ENCODE measurements around the gene DMPK. TPM values are rescaled to one million over a fixed set of nuclear protein-coding genes. Genes with fewer than 3 reads are reported as not detected.

The DMPK gene
- total RNA-seq, 1 donor from 2014 or later: 107 TPM

DNA sequence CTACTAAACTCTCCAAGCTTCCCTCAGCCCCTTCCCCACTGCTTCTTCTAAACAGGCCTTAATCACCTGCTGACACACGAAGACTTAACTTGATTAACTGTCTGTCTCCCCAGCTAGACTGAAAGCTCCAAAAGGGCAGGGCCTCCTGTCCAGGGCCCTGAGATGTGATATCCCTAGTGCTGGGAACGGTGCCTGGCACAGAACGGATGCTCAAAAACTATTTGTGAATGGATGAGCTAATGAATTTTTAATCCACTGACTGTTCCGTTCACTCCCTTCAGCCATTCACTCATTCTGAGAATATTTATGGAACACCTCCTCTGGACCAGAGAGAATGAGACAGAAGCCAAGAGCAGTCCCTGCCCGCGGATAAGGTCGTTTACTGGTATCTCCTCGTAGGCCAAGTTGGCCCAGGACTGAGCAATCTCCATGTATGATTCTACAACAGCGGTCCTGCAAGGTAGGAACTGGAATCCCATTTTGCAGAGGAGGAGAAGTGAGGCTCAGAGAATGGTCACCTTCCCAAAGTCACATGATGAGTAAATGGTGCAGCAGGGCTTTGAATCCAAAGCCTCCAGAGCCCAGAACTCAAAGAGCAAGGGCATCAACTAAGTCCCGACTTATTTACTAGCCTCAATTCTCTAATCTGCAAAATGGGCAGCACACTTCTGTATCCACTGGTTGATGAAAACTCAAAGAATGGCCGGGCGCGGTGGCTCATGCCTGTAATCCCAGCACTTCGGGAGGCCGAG is 6.9 kb upstream of the DMPK start:
- Mint-ChIP-seq H3K9me3 (ENCODE audit: unreplicated experiment) (peaks cover 11% of the 10 kb centered on the region), H3K4me1 (ENCODE audit: low read depth, unreplicated experiment) (peaks cover 12% of the 10 kb centered on the region), H3K27me3 (ENCODE audit: unreplicated experiment) (peaks cover 7% of the 10 kb centered on the region), H3K36me3 (ENCODE audit: unreplicated experiment) (no peaks in the 10 kb centered on the region), H3K27ac (ENCODE audit: unreplicated experiment) (no peak overlapping the region), H3K4me3 (ENCODE audit: unreplicated experiment) (no peak overlapping the region)
- TF ChIP-seq, protein P1, sequence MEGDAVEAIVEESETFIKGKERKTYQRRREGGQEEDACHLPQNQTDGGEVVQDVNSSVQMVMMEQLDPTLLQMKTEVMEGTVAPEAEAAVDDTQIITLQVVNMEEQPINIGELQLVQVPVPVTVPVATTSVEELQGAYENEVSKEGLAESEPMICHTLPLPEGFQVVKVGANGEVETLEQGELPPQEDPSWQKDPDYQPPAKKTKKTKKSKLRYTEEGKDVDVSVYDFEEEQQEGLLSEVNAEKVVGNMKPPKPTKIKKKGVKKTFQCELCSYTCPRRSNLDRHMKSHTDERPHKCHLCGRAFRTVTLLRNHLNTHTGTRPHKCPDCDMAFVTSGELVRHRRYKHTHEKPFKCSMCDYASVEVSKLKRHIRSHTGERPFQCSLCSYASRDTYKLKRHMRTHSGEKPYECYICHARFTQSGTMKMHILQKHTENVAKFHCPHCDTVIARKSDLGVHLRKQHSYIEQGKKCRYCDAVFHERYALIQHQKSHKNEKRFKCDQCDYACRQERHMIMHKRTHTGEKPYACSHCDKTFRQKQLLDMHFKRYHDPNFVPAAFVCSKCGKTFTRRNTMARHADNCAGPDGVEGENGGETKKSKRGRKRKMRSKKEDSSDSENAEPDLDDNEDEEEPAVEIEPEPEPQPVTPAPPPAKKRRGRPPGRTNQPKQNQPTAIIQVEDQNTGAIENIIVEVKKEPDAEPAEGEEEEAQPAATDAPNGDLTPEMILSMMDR (IDR thresholded peaks at IDR 0.05; ENCODE audit: partially characterized antibody, unreplicated experiment): no peak
- DNase-seq: no peak

DNA sequence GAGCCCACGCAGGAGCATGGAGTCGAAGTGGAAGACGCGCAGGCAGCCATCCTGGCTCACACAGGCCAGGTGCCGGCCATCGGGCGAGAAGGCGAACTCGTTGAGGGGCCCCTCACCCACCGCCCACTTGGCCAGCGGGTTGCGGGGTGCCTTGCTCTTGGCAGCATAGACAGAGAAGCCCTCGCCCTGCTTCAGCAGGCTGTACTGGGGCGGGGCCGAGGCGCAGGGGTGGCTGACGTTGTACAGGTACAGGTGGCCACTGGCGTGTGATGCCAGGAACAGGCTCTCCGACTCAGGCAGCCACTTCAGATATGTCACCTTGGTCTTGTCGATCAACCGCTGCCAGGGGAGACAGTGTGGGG is 4.2 kb upstream of the DMPK start:
- no peak for DNase-seq
- peaks cover 4% of the 10 kb centered on the region for H3K9me3 Mint-ChIP-seq (ENCODE audit: unreplicated experiment)
- H3K27me3 Mint-ChIP-seq (ENCODE audit: unreplicated experiment): peaks cover 3% of the 10 kb centered on the region
- no peaks in the 10 kb centered on the region for H3K36me3 Mint-ChIP-seq (ENCODE audit: unreplicated experiment)
- H3K27ac Mint-ChIP-seq (ENCODE audit: unreplicated experiment): no peak overlapping the region
- TF ChIP-seq, protein P1 (IDR thresholded peaks at IDR 0.05; ENCODE audit: partially characterized antibody, unreplicated experiment): no peak
- peaks cover 6% of the 10 kb centered on the region for H3K4me1 Mint-ChIP-seq (ENCODE audit: low read depth, unreplicated experiment)
- H3K4me3 Mint-ChIP-seq (ENCODE audit: unreplicated experiment): no peak overlapping the region

DNA sequence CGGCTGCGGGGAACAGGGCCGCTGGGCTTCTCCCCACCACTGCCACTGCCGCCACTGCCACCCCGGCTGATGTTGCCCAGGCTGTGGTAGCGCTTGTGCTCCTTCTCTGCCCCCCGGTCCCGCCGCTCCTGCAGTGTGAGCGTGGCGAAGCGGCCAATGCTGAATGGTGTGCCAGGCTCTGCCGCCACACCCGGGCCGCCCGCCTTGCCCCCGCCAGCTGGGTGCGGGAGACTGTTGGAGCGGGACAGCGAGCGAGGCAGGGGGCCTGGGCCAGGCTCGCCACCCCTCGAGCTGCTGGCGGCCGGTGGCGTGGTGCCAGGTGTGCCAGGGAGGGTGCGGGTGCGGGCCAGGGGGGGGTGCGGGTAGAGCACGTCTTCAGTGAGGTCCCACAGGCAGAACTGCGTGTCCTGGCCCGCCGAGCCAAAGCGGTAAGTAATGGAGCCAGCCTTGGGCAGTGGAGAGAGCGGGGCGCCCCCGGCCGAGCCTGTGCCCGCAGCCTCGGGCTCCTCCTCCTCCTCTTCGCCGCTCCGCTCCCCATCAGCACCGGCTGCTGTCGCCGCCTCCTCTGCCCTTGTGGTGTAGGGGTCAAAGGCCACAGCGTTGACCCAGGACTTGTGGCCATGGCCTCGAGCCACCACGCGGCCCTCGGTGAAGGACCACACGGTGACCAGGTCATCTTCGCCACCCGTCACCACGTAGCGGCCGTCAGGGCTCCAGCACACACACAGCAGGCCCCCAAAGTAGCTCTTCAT is 3.7 kb upstream of the DMPK start:
- TF ChIP-seq, protein P1 (IDR thresholded peaks at IDR 0.05; ENCODE audit: partially characterized antibody, unreplicated experiment): no peak
- Mint-ChIP-seq H3K27ac (ENCODE audit: unreplicated experiment) (no peak overlapping the region), H3K27me3 (ENCODE audit: unreplicated experiment) (peaks cover 5% of the 10 kb centered on the region), H3K9me3 (ENCODE audit: unreplicated experiment) (peaks cover 3% of the 10 kb centered on the region), H3K4me1 (ENCODE audit: low read depth, unreplicated experiment) (peaks cover 7% of the 10 kb centered on the region), H3K4me3 (ENCODE audit: unreplicated experiment) (no peak overlapping the region), H3K36me3 (ENCODE audit: unreplicated experiment) (no peaks in the 10 kb centered on the region)
- DNase-seq: no peak

DNA sequence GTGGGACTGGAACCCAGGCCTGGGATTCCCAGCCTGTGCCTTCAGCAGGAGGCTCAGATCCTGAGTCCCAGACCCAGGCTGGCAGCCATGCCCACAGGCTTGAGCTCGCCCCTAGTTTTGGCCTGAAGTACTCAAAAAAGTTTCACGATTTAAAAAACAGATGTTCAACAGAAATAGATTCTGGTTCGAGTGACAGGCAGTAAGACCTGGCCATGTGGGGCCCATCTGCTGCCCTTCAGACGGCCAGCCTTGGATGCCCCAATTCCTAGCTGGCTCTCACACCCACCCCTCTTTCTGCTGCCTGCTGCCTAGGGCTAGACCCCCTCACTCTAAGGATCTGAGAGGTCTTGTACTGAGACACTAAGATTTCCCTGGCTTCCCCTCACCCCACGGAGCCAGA is 2.8 kb upstream of the DMPK start:
- Mint-ChIP-seq H3K27ac (ENCODE audit: unreplicated experiment) (no peak overlapping the region), H3K9me3 (ENCODE audit: unreplicated experiment) (peaks cover 3% of the 10 kb centered on the region), H3K36me3 (ENCODE audit: unreplicated experiment) (no peaks in the 10 kb centered on the region), H3K27me3 (ENCODE audit: unreplicated experiment) (peaks cover 7% of the 10 kb centered on the region), H3K4me3 (ENCODE audit: unreplicated experiment) (no peak overlapping the region), H3K4me1 (ENCODE audit: low read depth, unreplicated experiment) (peaks cover 9% of the 10 kb centered on the region)
- no peak for DNase-seq
- TF ChIP-seq, protein P1 (IDR thresholded peaks at IDR 0.05; ENCODE audit: partially characterized antibody, unreplicated experiment): no peak

DNA sequence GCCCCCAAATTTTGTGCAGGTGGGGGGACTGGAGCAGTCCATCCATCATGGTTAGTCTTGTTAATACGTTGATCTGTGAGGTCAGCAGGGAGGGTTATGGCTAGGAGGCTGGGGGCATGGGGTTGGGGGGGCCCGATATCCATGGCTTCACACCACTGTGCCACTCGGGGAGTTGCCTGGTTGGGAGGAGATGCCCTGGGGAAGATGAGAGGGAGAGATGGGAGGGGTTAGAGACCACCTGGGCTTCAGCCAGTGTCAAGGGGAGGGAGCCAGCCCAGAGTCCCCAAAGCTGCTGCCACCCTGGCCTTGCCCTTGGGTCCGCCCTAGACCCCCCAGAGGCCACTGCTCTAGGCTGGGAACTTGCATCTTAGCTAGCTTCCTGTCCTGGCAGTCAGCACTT is 1.8 kb upstream of the DMPK start:
- DNase-seq: no peak
- Mint-ChIP-seq H3K4me1 (ENCODE audit: low read depth, unreplicated experiment) (peaks cover 9% of the 10 kb centered on the region), H3K27ac (ENCODE audit: unreplicated experiment) (no peak overlapping the region), H3K4me3 (ENCODE audit: unreplicated experiment) (no peak overlapping the region), H3K36me3 (ENCODE audit: unreplicated experiment) (no peaks in the 10 kb centered on the region), H3K27me3 (ENCODE audit: unreplicated experiment) (peaks cover 7% of the 10 kb centered on the region), H3K9me3 (ENCODE audit: unreplicated experiment) (peaks cover 3% of the 10 kb centered on the region)
- TF ChIP-seq, protein P1 (IDR thresholded peaks at IDR 0.05; ENCODE audit: partially characterized antibody, unreplicated experiment): no peak
